Mesenchymal stem cell (in vitro differentiated cells and primary cell): ENCODE data around the gene SIGLEC8.
"Not testable (repeated sequence)": the region's sequence is repeated elsewhere in the genome, so short reads cannot be mapped to it uniquely, and the experiment has no call there.

Experiments
- DNase-seq: peaks from one replicate; pipeline ENCODE4 v3.0.0-alpha.2; 2013
- H2AFZ ChIP-seq: one replicate; pipeline ENCODE4 v1.6.1; 2013; ENCODE audit warnings: low read depth, mild to moderate bottlenecking, control low read depth, inconsistent platforms, low read length, moderate library complexity
- H2AK5ac ChIP-seq: 2 replicates; pipeline ENCODE4 v1.6.1; 2013; ENCODE audit warnings: low read length, moderate library complexity, mild to moderate bottlenecking, inconsistent platforms; ENCODE audit not compliant: severe bottlenecking
- H2BK120ac ChIP-seq: one replicate; pipeline ENCODE4 v1.6.1; 2013; ENCODE audit warnings: low read depth, mild to moderate bottlenecking, inconsistent platforms, low read length, moderate library complexity
- H2BK12ac ChIP-seq, 2 experiments: one replicate each; pipeline ENCODE4 v1.6.1; 2013; ENCODE audit warnings: inconsistent platforms in 2 of 2, low read length in 2 of 2, mild to moderate bottlenecking in 2 of 2, moderate library complexity in 2 of 2, control low read depth in 1 of 2
- H2BK15ac ChIP-seq: one replicate; pipeline ENCODE4 v1.6.1; 2013; ENCODE audit warnings: mild to moderate bottlenecking, low read depth, inconsistent platforms; ENCODE audit not compliant: poor library complexity, severe bottlenecking
- H2BK5ac ChIP-seq: 2 replicates; pipeline ENCODE4 v1.6.1; 2013; ENCODE audit warnings: low read depth, mild to moderate bottlenecking, low read length, control low read depth, inconsistent platforms; ENCODE audit not compliant: poor library complexity, severe bottlenecking
- H3K14ac ChIP-seq, 2 experiments: one replicate each; pipeline ENCODE4 v1.6.1; 2013; ENCODE audit warnings: inconsistent platforms in 2 of 2, low read length in 2 of 2, control low read depth in 1 of 2, mild to moderate bottlenecking in 1 of 2, moderate library complexity in 1 of 2
- H3K18ac ChIP-seq, 2 experiments: one replicate each; pipeline ENCODE4 v1.6.1; 2013; ENCODE audit warnings: inconsistent platforms in 2 of 2, low read length in 2 of 2, control low read depth in 1 of 2, low read depth in 1 of 2, mild to moderate bottlenecking in 1 of 2
- H3K23ac ChIP-seq, 2 experiments: one replicate each; pipeline ENCODE4 v1.6.1; 2013; ENCODE audit warnings: inconsistent platforms in 2 of 2, low read length in 2 of 2, mild to moderate bottlenecking in 2 of 2, moderate library complexity in 2 of 2, control low read depth in 1 of 2
- H3K27ac ChIP-seq: 2 replicates; pipeline ENCODE4 v1.5.1; 2013; ENCODE audit warnings: mild to moderate bottlenecking, moderate library complexity, low read length, control low read depth, inconsistent platforms; ENCODE audit not compliant: poor library complexity, severe bottlenecking
- H3K27me3 ChIP-seq, 2 experiments: 2 replicates each; pipeline versions ENCODE4 v1.6.1 to v1.7.0; 2013; ENCODE audit warnings: low read length in 2 of 2, mild to moderate bottlenecking in 2 of 2, moderate library complexity in 2 of 2, control low read depth in 1 of 2, inconsistent platforms in 1 of 2; ENCODE audit not compliant: control insufficient read depth in 1 of 2, insufficient read depth in 1 of 2
- H3K36me3 ChIP-seq, 2 experiments: 2 replicates each; pipeline versions ENCODE4 v1.6.1 to v1.7.0; 2013; ENCODE audit warnings: low read length in 2 of 2, control low read depth in 1 of 2, inconsistent platforms in 1 of 2, low read depth in 1 of 2, mild to moderate bottlenecking in 1 of 2; ENCODE audit not compliant: insufficient read depth in 2 of 2, control insufficient read depth in 1 of 2
- H3K4ac ChIP-seq, 2 experiments: one replicate each; pipeline ENCODE4 v1.6.1; 2013; ENCODE audit warnings: inconsistent platforms in 2 of 2, low read length in 2 of 2, mild to moderate bottlenecking in 2 of 2, moderate library complexity in 2 of 2, control low read depth in 1 of 2, low read depth in 1 of 2
- H3K4me1 ChIP-seq: 2 replicates; pipeline ENCODE4 v1.6.1; 2013; ENCODE audit warnings: low read depth, low read length, control low read depth; ENCODE audit not compliant: control insufficient read depth, insufficient read depth
- H3K4me2 ChIP-seq: 2 replicates; pipeline ENCODE4 v1.6.1; 2013; ENCODE audit warnings: low read length, mild to moderate bottlenecking, inconsistent platforms; ENCODE audit not compliant: poor library complexity, severe bottlenecking
- H3K4me3 ChIP-seq, 2 experiments: 2 replicates each; pipeline versions ENCODE4 v1.5.1 to v1.7.0; 2013; ENCODE audit warnings: low read length in 2 of 2, mild to moderate bottlenecking in 2 of 2, control low read depth in 1 of 2, low read depth in 1 of 2; ENCODE audit not compliant: insufficient read depth in 1 of 2
- H3K79me1 ChIP-seq: replicated peaks from 2 replicates; pipeline ENCODE4 v1.6.1; 2013; ENCODE audit warnings: mild to moderate bottlenecking, control low read depth, low read length, inconsistent platforms; ENCODE audit not compliant: poor library complexity, severe bottlenecking
- H3K9ac ChIP-seq: 2 replicates; pipeline ENCODE4 v1.7.0; 2013; ENCODE audit warnings: mild to moderate bottlenecking, low read length, moderate library complexity
- H3K9me3 ChIP-seq: 2 replicates; pipeline ENCODE4 v1.7.0; 2013; ENCODE audit warnings: mild to moderate bottlenecking, low read length; ENCODE audit not compliant: control insufficient read depth
- H4K8ac ChIP-seq: one replicate; pipeline ENCODE4 v1.6.1; 2013; ENCODE audit warnings: inconsistent platforms, mild to moderate bottlenecking, low read length, moderate library complexity
- H4K91ac ChIP-seq: one replicate; pipeline ENCODE4 v1.6.1; 2013; ENCODE audit warnings: mild to moderate bottlenecking, low read length, inconsistent platforms
- WGBS: methylation state at CpG from one replicate; pipeline ENCODE4 v1.1.7; 2013; ENCODE audit warnings: mixed read lengths; 5-methylcytosine and 5-hydroxymethylcytosine counted together

SIGLEC8 gene

DNA sequence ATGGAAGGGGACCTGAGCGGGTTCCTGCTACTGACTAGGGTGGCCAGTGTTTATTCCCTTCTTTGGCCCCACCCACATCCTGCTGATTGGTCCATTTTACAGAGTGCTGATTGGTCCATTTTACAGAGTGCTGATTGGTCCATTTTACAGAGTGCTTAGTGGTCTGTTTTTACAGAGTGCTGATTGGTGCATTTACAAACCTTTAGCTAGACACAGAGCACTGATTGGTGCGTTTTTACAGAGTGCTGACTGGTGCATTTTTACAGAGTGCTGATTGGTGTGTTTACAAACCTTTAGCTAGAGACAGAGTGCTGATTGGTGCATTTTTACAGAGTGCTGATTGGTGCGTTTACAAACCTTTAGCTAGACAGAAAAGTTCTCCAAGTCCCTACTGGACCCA, 10.7 kb downstream of the SIGLEC8 start:
- 58% methylated on average over 3 of the region's 3 CpGs for WGBS
- not testable (repeated sequence) for DNase-seq, H2AFZ ChIP-seq, H3K79me1 ChIP-seq, H2BK120ac ChIP-seq, H3K4me3 ChIP-seq, H3K4ac ChIP-seq, H2BK5ac ChIP-seq, H3K27ac ChIP-seq, H3K36me3 ChIP-seq, H2BK15ac ChIP-seq, H3K23ac ChIP-seq, H2AK5ac ChIP-seq, H3K4me1 ChIP-seq, H3K18ac ChIP-seq, H4K8ac ChIP-seq, H3K9ac ChIP-seq, H2BK12ac ChIP-seq, H3K9me3 ChIP-seq, H4K91ac ChIP-seq, H3K4me2 ChIP-seq, H3K14ac ChIP-seq, H3K27me3 ChIP-seq

DNA sequence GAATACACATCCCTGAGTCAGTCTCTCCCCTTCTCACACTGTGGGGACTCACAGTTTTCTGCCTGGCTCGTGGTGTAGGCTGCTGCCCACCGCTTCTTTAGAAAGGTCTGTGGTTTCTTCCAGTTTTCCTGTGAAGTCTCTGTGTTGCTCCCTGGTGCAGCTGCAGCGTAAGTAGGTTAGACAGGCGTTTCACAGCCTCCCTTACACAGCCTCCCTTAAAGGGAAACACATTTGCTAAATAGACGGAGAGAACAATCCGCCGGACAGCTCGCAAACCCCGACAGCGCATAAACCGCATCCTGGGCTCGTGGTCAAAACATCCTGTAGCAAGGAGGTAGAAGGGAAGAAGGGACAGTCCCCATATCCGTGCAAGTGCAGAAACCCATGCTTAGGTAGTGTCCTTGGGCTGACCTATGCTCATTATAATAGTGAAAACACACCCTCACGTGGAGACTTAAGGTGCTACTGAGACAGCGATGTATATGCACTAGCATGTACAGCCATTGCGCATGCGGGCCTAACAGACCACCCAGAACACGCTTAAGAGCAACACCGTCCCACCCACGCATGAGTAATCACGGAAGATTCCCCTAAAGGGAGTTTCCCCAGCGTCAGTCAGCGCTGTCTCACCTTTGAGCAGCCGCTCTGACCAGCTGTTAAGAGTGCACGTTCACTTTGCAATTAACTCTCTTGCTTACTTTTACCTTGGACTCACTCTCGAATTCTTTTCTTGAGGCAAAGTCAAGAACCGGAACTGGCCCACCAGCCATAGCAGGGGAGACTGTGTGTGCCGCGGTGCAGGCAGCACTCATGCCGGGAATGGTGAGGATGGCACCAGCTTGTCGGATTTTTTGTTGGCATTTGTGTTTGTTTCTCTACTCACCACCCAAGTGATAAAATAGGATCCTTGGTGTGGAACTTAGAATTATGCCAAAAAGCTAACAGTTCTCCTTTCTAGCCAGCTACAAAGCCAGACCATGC, 16.6 kb downstream of the SIGLEC8 start:
- Histone ChIP-seq H3K27ac (no peak overlapping the region), H2AFZ (no peak overlapping the region), H3K9me3 (no peaks in the 10 kb centered on the region), H4K91ac (no peak overlapping the region), H3K27me3 (peaks cover 0 to 28% of the 10 kb centered on the region in 2 experiments), H3K18ac (no peak overlapping the region), H3K4me1 (no peaks in the 10 kb centered on the region), H3K9ac (peak overlapping the region; percentile 12), H2BK120ac (no peak overlapping the region), H4K8ac (no peak overlapping the region), H2BK12ac (no peak overlapping the region), H3K4ac (no peak overlapping the region), H2BK5ac (no peak overlapping the region), H3K36me3 (no peaks in the 10 kb centered on the region), H2BK15ac (no peak overlapping the region), H3K79me1 (no peaks in the 10 kb centered on the region), H2AK5ac (no peak overlapping the region), H3K14ac (no peak overlapping the region), H3K4me3 (no peak overlapping the region), H3K4me2 (no peak overlapping the region), H3K23ac (no peak overlapping the region)
- WGBS = 75% methylated on average over 29 of the region's 31 CpGs
- DNase-seq = no peak

DNA sequence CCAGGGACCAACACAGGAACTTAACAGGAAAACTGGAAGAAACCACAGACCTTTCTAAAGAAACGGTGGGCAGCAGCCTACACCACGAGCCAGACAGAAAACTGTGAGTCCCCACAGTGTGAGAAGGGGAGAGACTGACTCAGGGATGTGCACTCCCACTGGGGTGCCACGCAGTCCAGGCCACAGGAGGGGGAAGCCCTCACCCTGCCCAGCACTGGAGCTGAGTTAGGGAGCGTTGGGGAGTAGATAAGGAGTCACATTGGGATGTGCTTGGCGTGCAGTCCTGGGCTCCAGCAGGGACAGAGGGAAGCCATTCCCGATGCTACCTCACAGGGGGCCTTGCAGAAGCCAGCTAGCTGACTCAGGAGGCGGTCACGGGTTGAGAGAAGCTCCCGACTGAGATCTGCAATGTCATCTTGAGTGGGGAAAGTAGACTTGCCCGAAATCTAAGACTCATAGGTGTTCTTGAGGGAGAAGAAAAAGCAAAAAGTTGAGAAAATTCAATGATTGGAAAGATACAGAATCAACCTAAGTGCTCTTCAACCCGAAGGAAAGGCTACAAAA, 17.3 kb downstream of the SIGLEC8 start:
- no peak overlapping the region for H4K91ac ChIP-seq
- no peak overlapping the region for H2BK15ac ChIP-seq
- H3K4ac ChIP-seq = no peak overlapping the region
- peak overlapping the region; percentile 12 for H3K9ac ChIP-seq
- H3K27ac ChIP-seq = no peak overlapping the region
- H4K8ac ChIP-seq = no peak overlapping the region
- H2BK120ac ChIP-seq = no peak overlapping the region
- no peak overlapping the region for H3K4me3 ChIP-seq
- no peak overlapping the region for H2BK5ac ChIP-seq
- no peak for DNase-seq
- no peaks in the 10 kb centered on the region for H3K79me1 ChIP-seq
- no peak overlapping the region for H3K23ac ChIP-seq
- H3K18ac ChIP-seq = no peak overlapping the region
- peaks cover 0 to 36% of the 10 kb centered on the region in 2 experiments for H3K27me3 ChIP-seq
- no peaks in the 10 kb centered on the region for H3K4me1 ChIP-seq
- H2AK5ac ChIP-seq = no peak overlapping the region
- H2AFZ ChIP-seq = no peak overlapping the region
- no peaks in the 10 kb centered on the region for H3K9me3 ChIP-seq
- no peaks in the 10 kb centered on the region for H3K36me3 ChIP-seq
- H3K14ac ChIP-seq = no peak overlapping the region
- no peak overlapping the region for H3K4me2 ChIP-seq
- WGBS = 34% methylated on average over 11 of the region's 11 CpGs
- no peak overlapping the region for H2BK12ac ChIP-seq

- no peak overlapping the region for H3K27ac ChIP-seq
- no peaks in the 10 kb centered on the region for H3K4me1 ChIP-seq
- H2AK5ac ChIP-seq = no peak overlapping the region
- DNase-seq = no peak
- no peak overlapping the region for H4K91ac ChIP-seq
- H2BK15ac ChIP-seq = no peak overlapping the region
- no peak overlapping the region for H3K14ac ChIP-seq
- H3K79me1 ChIP-seq = no peaks in the 10 kb centered on the region
- H2BK12ac ChIP-seq = no peak overlapping the region
- peaks cover 0 to 45% of the 10 kb centered on the region in 2 experiments for H3K27me3 ChIP-seq
- WGBS = 47% methylated on average over 2 of the region's 2 CpGs
- no peaks in the 10 kb centered on the region for H3K36me3 ChIP-seq
- H3K18ac ChIP-seq = no peak overlapping the region
- H2AFZ ChIP-seq = no peak overlapping the region
- no peaks in the 10 kb centered on the region for H3K9me3 ChIP-seq
- H4K8ac ChIP-seq = no peak overlapping the region
- H3K9ac ChIP-seq = no peak overlapping the region
- H3K4ac ChIP-seq = no peak overlapping the region
- no peak overlapping the region for H3K4me3 ChIP-seq
- H3K23ac ChIP-seq = no peak overlapping the region
- no peak overlapping the region for H3K4me2 ChIP-seq
- H2BK5ac ChIP-seq = no peak overlapping the region
- H2BK120ac ChIP-seq = no peak overlapping the region
These were observed 18.2 kb downstream of the SIGLEC8 start for GRCh38 chr19:51440052-51440451.
